HepG2 (cell line): Measurements from ENCODE around the gene KCTD21. TPM values are rescaled to one million over a fixed set of nuclear protein-coding genes. Genes with fewer than 3 reads are reported as not detected.

Experiments
- ATF2 ChIP-seq: sonication (generic); formaldehyde crosslinking; IDR thresholded peaks from 2 replicates; pipeline ENCODE4 v1.4.0; 2020; ENCODE audit warnings: missing genetic modification reagents
- ATF5 ChIP-seq: sonication (generic); formaldehyde crosslinking; IDR thresholded peaks from 2 replicates; pipeline ENCODE4 v1.4.0; 2020; ENCODE audit warnings: mild to moderate bottlenecking, low read depth, missing genetic modification reagents
- BORCS8-MEF2B ChIP-seq: sonication (generic); formaldehyde crosslinking; IDR thresholded peaks from 2 replicates; pipeline ENCODE4 v1.8.0; 2022; ENCODE audit warnings: mild to moderate bottlenecking, missing genetic modification reagents
- FOXM1 ChIP-seq: sonication (generic); formaldehyde crosslinking; IDR thresholded peaks from 2 replicates; pipeline ENCODE4 v1.5.0; 2020; ENCODE audit warnings: missing genetic modification reagents
- HNRNPUL1 ChIP-seq: fragments of 200-400 bp; formaldehyde crosslinking; IDR thresholded peaks from 2 replicates; pipeline ENCODE4 v1.6.1; 2017; ENCODE audit warnings: low read depth, mild to moderate bottlenecking, low read length, moderate library complexity
- KLF16 ChIP-seq, 2 experiments: sonication (generic) in 1 of 2; formaldehyde crosslinking in 1 of 2; IDR thresholded peaks; 2 replicates each; pipeline versions ENCODE4 v1.6.1 to v1.8.0; 2016 to 2023; ENCODE audit warnings: missing genetic modification reagents in 2 of 2, missing compliant biosample characterization in 1 of 2
- LRRFIP1 ChIP-seq: sonication (generic); formaldehyde crosslinking; conservative IDR thresholded peaks from 2 replicates; pipeline ENCODE4 v1.4.0; 2020; ENCODE audit warnings: missing genetic modification reagents
- MYNN ChIP-seq: sonication (generic); formaldehyde crosslinking; IDR thresholded peaks from 2 replicates; pipeline ENCODE4 v1.4.0; 2020; ENCODE audit warnings: mild to moderate bottlenecking, low read depth, missing genetic modification reagents
- NPAS2 ChIP-seq: sonication (generic); formaldehyde crosslinking; IDR thresholded peaks from 2 replicates; pipeline ENCODE4 v1.8.0; 2022; ENCODE audit warnings: mild to moderate bottlenecking, missing genetic modification reagents, borderline replicate concordance
- RFX3 ChIP-seq: IDR thresholded peaks from 2 replicates; pipeline ENCODE4 v1.6.1; 2016; ENCODE audit warnings: missing biosample characterization, missing genetic modification reagents
- SIX1 ChIP-seq: sonication (generic); formaldehyde crosslinking; IDR thresholded peaks from 2 replicates; pipeline ENCODE4 v1.4.0; 2020; ENCODE audit warnings: missing genetic modification reagents, borderline replicate concordance
- SKI ChIP-seq: fragments of 450-650 bp; IDR thresholded peaks from one replicate; pipeline ENCODE4 v1.6.1; 2018; ENCODE audit warnings: mild to moderate bottlenecking; ENCODE audit not compliant: partially characterized antibody
- SMAD9 ChIP-seq: sonication (generic); formaldehyde crosslinking; IDR thresholded peaks from 2 replicates; pipeline ENCODE4 v1.5.1; 2020; ENCODE audit warnings: mild to moderate bottlenecking, missing genetic modification reagents
- SMC3 ChIP-seq: IDR thresholded peaks from 2 replicates; pipeline ENCODE4 v1.6.1; 2011; ENCODE audit warnings: low read length, improper control_type of control experiment
- STAG1 ChIP-seq: sonication (generic); formaldehyde crosslinking; IDR thresholded peaks from 2 replicates; pipeline ENCODE4 v1.4.0; 2020; ENCODE audit warnings: missing genetic modification reagents
- TEAD2 ChIP-seq: sonication (generic); formaldehyde crosslinking; IDR thresholded peaks from 2 replicates; pipeline ENCODE4 v1.9.0; 2021; ENCODE audit warnings: missing genetic modification reagents
- TOPORS ChIP-seq: sonication (generic); formaldehyde crosslinking; IDR thresholded peaks from 2 replicates; pipeline ENCODE4 v1.8.0; 2023; ENCODE audit warnings: mild to moderate bottlenecking, missing genetic modification reagents
- ZBTB20 ChIP-seq: sonication (generic); formaldehyde crosslinking; IDR thresholded peaks from 2 replicates; pipeline ENCODE4 v1.8.1; 2023; ENCODE audit warnings: missing genetic modification reagents, low read depth, mild to moderate bottlenecking, borderline replicate concordance
- ZEB1 ChIP-seq: IDR thresholded peaks from 2 replicates; pipeline ENCODE4 v1.6.1; 2012; ENCODE audit warnings: mild to moderate bottlenecking, low read depth, inconsistent platforms; ENCODE audit not compliant: insufficient replicate concordance
- ZNF264 ChIP-seq: sonication (generic); formaldehyde crosslinking; IDR thresholded peaks from 2 replicates; pipeline ENCODE4 v1.4.0; 2020; ENCODE audit warnings: missing genetic modification reagents
- ZNF296 ChIP-seq: sonication (generic); formaldehyde crosslinking; conservative IDR thresholded peaks from 2 replicates; pipeline ENCODE4 v1.5.0; 2020; ENCODE audit warnings: mild to moderate bottlenecking, missing genetic modification reagents
- ZNF574 ChIP-seq: sonication (generic); formaldehyde crosslinking; IDR thresholded peaks from 2 replicates; pipeline ENCODE4 v1.4.0; 2020; ENCODE audit warnings: missing genetic modification reagents
- ZNF7 ChIP-seq: IDR thresholded peaks from 2 replicates; pipeline ENCODE4 v1.6.1; 2016; ENCODE audit warnings: missing biosample characterization, missing genetic modification reagents
- ZNF766 ChIP-seq: sonication (generic); formaldehyde crosslinking; IDR thresholded peaks from 2 replicates; pipeline ENCODE4 v1.5.0; 2020; ENCODE audit warnings: missing genetic modification reagents, borderline replicate concordance
- polyA plus RNA-seq, 8 experiments: library from polyadenylated mRNA; depleted of rRNA in 3 of 8; stranded (reverse) in 7 of 8; unstranded in 1 of 8; fragments of >200 nt; fragmentation: Illumina TruSeq in 4 of 8; extraction: Trizol in 4 of 8; gene quantifications; 2 replicates each; pipeline versions ENCODE4 v1.2.1 to v1.2.3, GENCODE V29; 2011 to 2016; ENCODE audit warnings: low read depth in 4 of 8, missing spikeins in 1 of 8, mixed read lengths in 1 of 8; ENCODE audit not compliant: insufficient read depth in 1 of 8
- total RNA-seq, 5 experiments: library from RNA; depleted of rRNA; stranded (reverse); fragments of >200 nt; fragmentation: Illumina TruSeq; extraction: Trizol; gene quantifications; 2 replicates each; pipeline ENCODE4 v1.2.3, GENCODE V29; 2016; ENCODE audit warnings: low read depth in 1 of 5

The KCTD21 gene
- total and polyA plus RNA-seq, 2 of the 13 experiments (the other 11 are each of a cell fraction or from before 2014, with no cell fraction given), result 3.1 to 13.5 TPM

GRCh38 chr11:78156127-78156844, 32.1 kb downstream of the KCTD21 start (continued):
- TF ChIP-seq ZNF574 (CRISPR knock-in tag) (peak; percentile 56), ZEB1 (peak; percentile 66), LRRFIP1 (CRISPR knock-in tag) (no peak), ZNF7 (CRISPR knock-in tag) (no peak), ZBTB20 (CRISPR knock-in tag) (peak; percentile 73; the same call in 1 of the 2 replicates), ZNF766 (peak; percentile 55; the same call in 1 of the 2 replicates), RFX3 (CRISPR knock-in tag) (no peak), SMAD9 (CRISPR knock-in tag) (no peak), TEAD2 (CRISPR knock-in tag) (no peak), SIX1 (CRISPR knock-in tag) (peak; percentile 53; the same call in 1 of the 2 replicates), FOXM1 (no peak), SMC3 (0 out of 2 replicates have a peak, but pooled peaks have one; percentile 23), HNRNPUL1 (no peak), MYNN (CRISPR knock-in tag) (no peak), KLF16 (CRISPR knock-in tag; IDR thresholded peaks at IDR 0.05) (peak in 1 of 2 experiments; percentile 94; a peak in 2 of 4 replicates), ATF2 (CRISPR knock-in tag) (0 out of 2 replicates have a peak, but pooled peaks have one; percentile 77), TOPORS (CRISPR knock-in tag) (no peak), SKI (peak; percentile 89), NPAS2 (CRISPR knock-in tag) (no peak), BORCS8-MEF2B (CRISPR knock-in tag) (no peak), ZNF296 (CRISPR knock-in tag) (0 out of 2 replicates have a peak, but pooled peaks have one; percentile 34), STAG1 (CRISPR knock-in tag) (peak; percentile 31; the same call in 1 of the 2 replicates), ZNF264 (CRISPR knock-in tag) (peak; percentile 88), ATF5 (CRISPR knock-in tag) (no peak)
